ENCODE data around the gene GSN. TPM values are rescaled to one million over a fixed set of nuclear protein-coding genes. Genes with fewer than 3 reads are reported as not detected.

The GSN gene
- total and polyA plus RNA-seq, 2 of the 13 experiments (the other 11 are each of a cell fraction or from before 2014, with no cell fraction given): 294 to 307 TPM

DNA sequence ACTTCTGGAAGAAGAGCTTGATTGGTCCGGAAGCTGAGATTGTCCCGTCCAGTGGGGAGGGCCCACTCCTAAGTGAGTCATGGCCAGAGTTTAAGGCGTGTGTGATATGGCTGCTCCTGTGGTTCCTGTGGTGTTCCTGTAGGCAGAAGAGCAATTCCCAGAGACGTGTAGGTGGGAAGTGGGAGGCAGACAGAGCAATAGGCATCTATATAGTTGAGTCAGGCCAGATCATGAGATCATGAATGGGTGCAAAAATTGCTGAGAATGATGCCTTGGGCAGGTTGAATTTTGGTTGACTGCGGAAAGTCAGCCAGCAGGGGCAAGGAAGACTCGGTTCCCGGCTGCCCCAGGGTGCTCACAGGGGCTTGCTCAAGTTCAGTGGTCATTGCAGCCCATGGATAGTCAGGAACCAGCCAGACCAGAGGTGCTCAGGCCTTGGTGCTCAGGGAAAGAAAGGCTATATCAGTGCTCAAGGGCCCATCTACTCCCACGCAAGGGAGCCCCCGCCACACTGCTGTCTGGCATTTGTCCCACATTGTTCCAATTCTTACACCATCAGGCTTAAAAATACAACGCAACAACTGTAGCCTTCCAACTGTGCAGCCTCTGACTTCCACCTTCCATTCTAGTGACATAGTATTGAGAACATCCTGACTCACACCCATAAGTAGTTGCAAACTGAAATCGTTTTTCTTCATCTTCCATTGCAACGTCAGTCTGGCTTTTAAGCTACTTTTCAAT, 21.0 kb upstream of the GSN start:
- Histone ChIP-seq H3K4me1 (ENCODE audit: insufficient read depth, low read length) (no peaks in the 10 kb centered on the region), H3K79me2 (ENCODE audit: insufficient read depth, low read length) (no peaks in the 10 kb centered on the region), H3K9ac (ENCODE audit: insufficient read depth, low read depth, low read length) (no peak overlapping the region), H3K9me3 (ENCODE audit: low read length) (peaks cover 9% of the 10 kb centered on the region; the same call in 1 of the 2 replicates), H3K4me2 (ENCODE audit: low read depth, low read length) (no peak overlapping the region), H2AFZ (ENCODE audit: low read length) (no peak overlapping the region), H3K27ac (ENCODE audit: extremely low read length, insufficient read depth, low read length) (no peak overlapping the region), H3K4me3 (replicated peaks in 1 of 3; ENCODE audit: insufficient read depth in 1 of 3, low read depth in 2 of 3, low read length in 3 of 3) (no peak overlapping the region), H3K27me3 (ENCODE audit: control insufficient read depth in 1 of 2, insufficient read depth in 2 of 2, low read length in 2 of 2) (peaks cover 0 to 9% of the 10 kb centered on the region in 2 experiments; a peak in 1 of 5 replicates), H3K36me3 (replicated peaks in 1 of 2; ENCODE audit: control insufficient read depth in 1 of 2, insufficient read depth in 2 of 2, low read length in 2 of 2) (no peaks in the 10 kb centered on the region), H4K20me1 (ENCODE audit: insufficient read depth, low read length) (no peaks in the 10 kb centered on the region)
- WGBS (ENCODE audit: low lambda C conversion rate): 18% methylated on average over 10 of the region's 12 CpGs
- ChIA-PET POLR2A (no interaction called here), CTCF (ENCODE audit: low intra/inter-chr PET ratio, low total read pairs) (no interaction called here)
- FAIRE-seq (no peak), ATAC-seq (no peak), DNase-seq (ENCODE audit: low spot score) (no peak)
- intact Hi-C loops (cut with micrococcal nuclease; ENCODE audit: unreplicated experiment): no loop called here
- no TSS peak for BruUV-seq (replicated peaks)
- in situ Hi-C loops (cut with HindIII; ENCODE audit: extremely low pct_ligation_motif_present, low pct_unique_long_range_greater_than_20kb): no loop called here
- TF ChIP-seq CEBPB (IDR thresholded peaks at IDR 0.05; ENCODE audit: borderline replicate concordance, low read depth, low read length): no peak
- TF ChIP-seq ELF4 (CRISPR knock-in tag; IDR thresholded peaks at IDR 0.05; ENCODE audit: borderline replicate concordance): no peak
- TF ChIP-seq FLYWCH1 (CRISPR knock-in tag; IDR thresholded peaks at IDR 0.05): no peak
- no peak for TF ChIP-seq SYNCRIP (IDR thresholded peaks at IDR 0.05; ENCODE audit: insufficient read depth, low read depth, low read length)
- no peak for TF ChIP-seq SMAD9 (CRISPR knock-in tag; IDR thresholded peaks at IDR 0.05)
- no peak for TF ChIP-seq ZNF781 (CRISPR knock-in tag; IDR thresholded peaks at IDR 0.05; ENCODE audit: borderline replicate concordance, not compliant biosample characterization)

DNA sequence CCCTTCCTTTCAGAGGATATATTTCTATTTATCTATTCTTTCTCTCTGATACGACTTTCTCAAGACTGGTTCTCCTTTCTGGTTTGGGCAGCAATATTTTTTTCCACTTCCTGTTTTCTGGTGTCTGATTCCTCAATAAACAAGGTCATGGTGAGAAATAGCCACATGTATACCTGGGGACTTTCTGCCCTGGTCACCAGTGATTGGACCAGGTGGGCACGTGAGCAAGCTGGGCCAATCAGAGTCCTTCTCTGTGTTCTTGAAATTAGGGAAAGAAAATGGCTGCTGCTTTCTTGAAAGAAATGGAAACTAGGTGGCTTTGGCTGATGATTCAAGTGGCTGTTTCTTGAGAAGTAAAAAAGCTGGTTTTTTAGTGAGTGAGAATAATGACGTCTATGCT, 18.4 kb upstream of the GSN start:
- FAIRE-seq: no peak
- Histone ChIP-seq H3K4me3 (replicated peaks in 1 of 3; ENCODE audit: insufficient read depth in 1 of 3, low read depth in 2 of 3, low read length in 3 of 3) (no peak overlapping the region), H2AFZ (ENCODE audit: low read length) (no peak overlapping the region), H3K4me2 (ENCODE audit: low read depth, low read length) (no peak overlapping the region), H3K4me1 (ENCODE audit: insufficient read depth, low read length) (no peaks in the 10 kb centered on the region), H3K36me3 (replicated peaks in 1 of 2; ENCODE audit: control insufficient read depth in 1 of 2, insufficient read depth in 2 of 2, low read length in 2 of 2) (no peaks in the 10 kb centered on the region), H3K79me2 (ENCODE audit: insufficient read depth, low read length) (no peaks in the 10 kb centered on the region), H3K27me3 (ENCODE audit: control insufficient read depth in 1 of 2, insufficient read depth in 2 of 2, low read length in 2 of 2) (peaks cover 0 to 9% of the 10 kb centered on the region in 2 experiments; a peak in 2 of 5 replicates), H3K9ac (ENCODE audit: insufficient read depth, low read depth, low read length) (no peak overlapping the region), H3K9me3 (ENCODE audit: low read length) (peaks cover under 1% of the 10 kb centered on the region; the same call in 1 of the 2 replicates), H4K20me1 (ENCODE audit: insufficient read depth, low read length) (no peaks in the 10 kb centered on the region), H3K27ac (ENCODE audit: extremely low read length, insufficient read depth, low read length) (no peak overlapping the region)
- 43% methylated on average over 3 of the region's 3 CpGs for WGBS (ENCODE audit: low lambda C conversion rate)
- BruUV-seq (replicated peaks): no TSS peak
- no peak for DNase-seq (ENCODE audit: low spot score)
- ChIA-PET POLR2A (interaction anchor here (1.7 kb wide), 1 partner anchor 19 kb away, joined by 3 read pairs; the partner anchor contains the start of gene GSN), CTCF (ENCODE audit: low intra/inter-chr PET ratio, low total read pairs) (no interaction called here)
- in situ Hi-C loops (cut with HindIII; ENCODE audit: extremely low pct_ligation_motif_present, low pct_unique_long_range_greater_than_20kb): no loop called here
- intact Hi-C loops (cut with micrococcal nuclease; ENCODE audit: unreplicated experiment): no loop called here
- ATAC-seq: no peak
- TF ChIP-seq, protein P1, sequence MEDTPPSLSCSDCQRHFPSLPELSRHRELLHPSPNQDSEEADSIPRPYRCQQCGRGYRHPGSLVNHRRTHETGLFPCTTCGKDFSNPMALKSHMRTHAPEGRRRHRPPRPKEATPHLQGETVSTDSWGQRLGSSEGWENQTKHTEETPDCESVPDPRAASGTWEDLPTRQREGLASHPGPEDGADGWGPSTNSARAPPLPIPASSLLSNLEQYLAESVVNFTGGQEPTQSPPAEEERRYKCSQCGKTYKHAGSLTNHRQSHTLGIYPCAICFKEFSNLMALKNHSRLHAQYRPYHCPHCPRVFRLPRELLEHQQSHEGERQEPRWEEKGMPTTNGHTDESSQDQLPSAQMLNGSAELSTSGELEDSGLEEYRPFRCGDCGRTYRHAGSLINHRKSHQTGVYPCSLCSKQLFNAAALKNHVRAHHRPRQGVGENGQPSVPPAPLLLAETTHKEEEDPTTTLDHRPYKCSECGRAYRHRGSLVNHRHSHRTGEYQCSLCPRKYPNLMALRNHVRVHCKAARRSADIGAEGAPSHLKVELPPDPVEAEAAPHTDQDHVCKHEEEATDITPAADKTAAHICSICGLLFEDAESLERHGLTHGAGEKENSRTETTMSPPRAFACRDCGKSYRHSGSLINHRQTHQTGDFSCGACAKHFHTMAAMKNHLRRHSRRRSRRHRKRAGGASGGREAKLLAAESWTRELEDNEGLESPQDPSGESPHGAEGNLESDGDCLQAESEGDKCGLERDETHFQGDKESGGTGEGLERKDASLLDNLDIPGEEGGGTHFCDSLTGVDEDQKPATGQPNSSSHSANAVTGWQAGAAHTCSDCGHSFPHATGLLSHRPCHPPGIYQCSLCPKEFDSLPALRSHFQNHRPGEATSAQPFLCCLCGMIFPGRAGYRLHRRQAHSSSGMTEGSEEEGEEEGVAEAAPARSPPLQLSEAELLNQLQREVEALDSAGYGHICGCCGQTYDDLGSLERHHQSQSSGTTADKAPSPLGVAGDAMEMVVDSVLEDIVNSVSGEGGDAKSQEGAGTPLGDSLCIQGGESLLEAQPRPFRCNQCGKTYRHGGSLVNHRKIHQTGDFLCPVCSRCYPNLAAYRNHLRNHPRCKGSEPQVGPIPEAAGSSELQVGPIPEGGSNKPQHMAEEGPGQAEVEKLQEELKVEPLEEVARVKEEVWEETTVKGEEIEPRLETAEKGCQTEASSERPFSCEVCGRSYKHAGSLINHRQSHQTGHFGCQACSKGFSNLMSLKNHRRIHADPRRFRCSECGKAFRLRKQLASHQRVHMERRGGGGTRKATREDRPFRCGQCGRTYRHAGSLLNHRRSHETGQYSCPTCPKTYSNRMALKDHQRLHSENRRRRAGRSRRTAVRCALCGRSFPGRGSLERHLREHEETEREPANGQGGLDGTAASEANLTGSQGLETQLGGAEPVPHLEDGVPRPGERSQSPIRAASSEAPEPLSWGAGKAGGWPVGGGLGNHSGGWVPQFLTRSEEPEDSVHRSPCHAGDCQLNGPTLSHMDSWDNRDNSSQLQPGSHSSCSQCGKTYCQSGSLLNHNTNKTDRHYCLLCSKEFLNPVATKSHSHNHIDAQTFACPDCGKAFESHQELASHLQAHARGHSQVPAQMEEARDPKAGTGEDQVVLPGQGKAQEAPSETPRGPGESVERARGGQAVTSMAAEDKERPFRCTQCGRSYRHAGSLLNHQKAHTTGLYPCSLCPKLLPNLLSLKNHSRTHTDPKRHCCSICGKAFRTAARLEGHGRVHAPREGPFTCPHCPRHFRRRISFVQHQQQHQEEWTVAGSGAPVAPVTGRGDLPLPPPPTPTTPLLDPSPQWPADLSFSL (CRISPR knock-in tag; IDR thresholded peaks at IDR 0.05): no peak
- peak; percentile 55 for TF ChIP-seq NFYC (CRISPR knock-in tag; IDR thresholded peaks at IDR 0.05)

Measured in HepG2 (cell line).